NCI-H1694 (cell line): ENCODE measurements around the gene PLA2G4B.

Source experiments
- DNase-seq: peaks from one replicate; lab custom pipeline; 2025; lab: John Stamatoyannopoulos, UW

Gene PLA2G4B

GRCh38 chr15:41851755-41852370, 13.2 kb downstream of the PLA2G4B start:
- no peak for DNase-seq

DNA sequence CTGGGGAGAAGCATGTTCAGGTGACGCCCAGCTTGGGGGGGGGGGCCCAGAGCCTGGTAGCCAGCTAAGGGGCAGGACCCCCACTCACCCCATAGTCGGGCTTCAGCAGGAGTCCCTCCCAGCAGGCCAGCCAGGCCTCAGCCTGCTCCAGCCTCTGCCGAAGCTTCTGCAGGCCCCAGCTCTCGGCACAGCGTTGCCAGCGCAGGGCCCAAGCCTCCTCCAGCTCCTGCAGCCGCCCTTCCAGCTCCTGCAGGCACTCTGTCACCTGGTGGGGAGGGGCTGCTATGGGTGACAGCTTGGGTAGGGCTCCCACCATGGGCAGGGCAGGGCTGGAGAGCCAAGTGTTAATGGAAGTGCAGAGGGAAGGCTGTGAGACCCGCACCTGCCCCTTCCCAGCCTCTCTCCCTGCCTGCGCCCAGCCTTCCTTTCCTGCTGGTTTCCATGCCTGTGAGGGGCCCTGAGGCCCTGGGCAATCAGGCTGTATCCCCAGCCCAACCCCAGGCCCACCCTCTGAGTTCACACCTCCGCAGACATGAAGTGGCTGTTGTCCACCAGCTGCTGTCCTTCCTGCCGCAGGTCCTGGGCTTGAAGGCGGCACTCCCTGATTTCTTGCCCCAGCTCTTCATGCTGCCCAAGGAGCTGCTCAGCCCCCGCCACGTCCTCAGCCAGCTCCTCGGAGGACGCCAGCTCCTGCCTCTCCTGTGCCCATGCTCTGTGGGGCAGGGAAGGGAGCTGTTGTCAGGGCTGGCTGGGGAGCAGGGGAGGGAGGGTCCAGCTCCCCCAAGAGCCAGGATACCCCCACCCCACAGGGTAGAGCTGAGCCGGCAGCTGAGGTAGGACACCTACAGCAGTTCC, 14.3 kb downstream of the PLA2G4B start:
- DNase-seq, result no peak

DNA sequence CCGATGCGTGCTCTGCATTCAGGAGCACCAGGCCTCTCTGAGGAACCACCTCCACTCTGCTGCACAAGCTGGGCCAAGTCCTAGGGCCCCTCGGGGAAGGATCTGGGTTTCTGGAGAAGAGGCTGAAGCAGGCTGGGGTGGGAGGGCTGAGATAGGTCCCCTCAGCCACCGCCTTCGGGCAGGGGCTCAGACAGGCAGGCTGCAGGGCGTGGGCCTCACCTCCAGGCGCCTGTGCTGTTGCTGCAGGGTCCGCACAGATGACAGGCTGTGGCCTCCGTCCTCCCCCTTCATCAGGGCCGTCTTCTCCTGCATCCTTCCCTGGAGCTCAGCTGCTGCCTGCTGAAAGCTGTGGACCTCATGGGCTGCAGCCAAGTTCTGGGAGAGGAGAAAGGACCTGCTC, 15.2 kb downstream of the PLA2G4B start:
- no peak for DNase-seq

DNA sequence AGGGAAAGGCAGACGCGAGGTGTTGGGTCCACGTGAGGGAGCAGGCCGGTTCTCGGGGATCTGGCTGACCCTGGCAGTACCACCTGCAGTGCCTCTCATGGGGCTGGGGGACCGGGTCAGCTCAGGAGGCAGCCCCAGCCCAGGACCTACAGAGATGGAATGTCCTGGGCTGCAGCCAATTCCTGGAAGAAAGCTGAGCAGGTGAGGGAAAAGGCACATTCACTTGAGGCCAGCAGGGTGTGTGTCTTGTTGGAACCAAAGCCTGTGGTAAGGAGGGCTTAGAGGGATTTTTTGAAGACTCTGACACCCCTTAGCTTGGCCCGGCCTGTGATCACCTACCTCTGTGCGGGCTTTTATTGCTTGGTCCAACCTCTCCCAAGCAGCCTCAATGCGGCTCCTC, 15.8 kb downstream of the PLA2G4B start:
- DNase-seq, result no peak

DNA sequence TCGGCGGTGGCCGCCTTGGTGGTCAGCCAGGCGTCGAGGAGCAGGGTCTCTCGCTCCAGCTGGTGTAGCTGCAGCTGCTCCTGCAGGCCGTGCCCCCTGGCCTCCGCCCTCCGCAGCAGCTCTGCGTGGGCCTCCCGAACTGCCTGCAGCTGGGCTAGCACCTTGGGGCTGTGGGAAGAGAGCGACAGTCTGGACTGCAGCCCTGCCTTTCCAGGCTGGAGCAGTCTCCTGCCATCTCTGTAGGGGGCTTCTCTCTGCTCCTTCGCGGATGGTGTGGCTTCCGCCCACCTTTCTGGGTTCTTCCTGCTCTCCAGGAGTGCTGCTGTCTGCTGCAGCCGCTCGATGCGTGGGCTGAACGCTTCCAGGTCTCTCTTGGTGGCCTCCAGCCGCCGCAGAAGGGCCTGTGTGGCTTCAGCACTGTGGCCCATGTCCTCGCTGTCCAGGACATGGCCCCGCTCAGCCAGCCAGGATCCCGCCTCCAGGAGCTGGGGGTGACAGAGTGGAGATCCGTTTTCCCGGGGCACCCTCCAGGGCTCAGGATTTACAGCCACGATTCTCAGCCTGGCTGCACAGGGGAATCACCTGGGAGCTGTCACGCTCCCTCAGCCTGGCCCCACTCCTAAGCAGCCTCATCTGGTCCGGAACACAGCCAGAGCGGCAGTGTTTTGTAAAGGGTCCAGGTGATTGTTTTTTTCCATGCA, 16.8 kb downstream of the PLA2G4B start:
- no peak for DNase-seq

DNA sequence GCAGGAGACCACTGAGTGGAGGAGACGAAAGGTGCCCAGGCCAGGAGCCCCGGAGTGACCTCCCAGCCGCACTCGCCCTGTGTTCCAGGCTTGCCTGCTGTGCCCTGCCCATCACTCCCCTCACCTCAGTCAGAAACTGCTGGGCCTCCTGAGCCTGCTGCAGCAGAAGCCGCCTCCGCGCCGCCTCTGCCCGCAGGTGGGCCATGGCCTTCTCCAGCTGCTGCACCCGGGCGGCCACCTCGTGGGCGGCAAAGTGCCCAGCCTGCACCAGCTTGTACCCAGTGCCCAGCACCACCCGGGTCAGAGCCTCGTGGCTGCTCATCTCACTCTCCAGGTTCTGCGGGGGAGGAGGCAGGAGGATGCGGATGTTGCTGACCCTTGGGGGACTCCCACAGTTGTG, 17.6 kb downstream of the PLA2G4B start:
- DNase-seq, result no peak

GRCh38 chr15:41856716-41857115, 18.1 kb downstream of the PLA2G4B start:
- no peak for DNase-seq

- no peak for DNase-seq
Measured at GRCh38 chr15:41857316-41857715, 18.7 kb downstream of the PLA2G4B start.

- DNase-seq, result no peak
Measured at GRCh38 chr15:41858756-41859155, 20.1 kb downstream of the PLA2G4B start.

DNA sequence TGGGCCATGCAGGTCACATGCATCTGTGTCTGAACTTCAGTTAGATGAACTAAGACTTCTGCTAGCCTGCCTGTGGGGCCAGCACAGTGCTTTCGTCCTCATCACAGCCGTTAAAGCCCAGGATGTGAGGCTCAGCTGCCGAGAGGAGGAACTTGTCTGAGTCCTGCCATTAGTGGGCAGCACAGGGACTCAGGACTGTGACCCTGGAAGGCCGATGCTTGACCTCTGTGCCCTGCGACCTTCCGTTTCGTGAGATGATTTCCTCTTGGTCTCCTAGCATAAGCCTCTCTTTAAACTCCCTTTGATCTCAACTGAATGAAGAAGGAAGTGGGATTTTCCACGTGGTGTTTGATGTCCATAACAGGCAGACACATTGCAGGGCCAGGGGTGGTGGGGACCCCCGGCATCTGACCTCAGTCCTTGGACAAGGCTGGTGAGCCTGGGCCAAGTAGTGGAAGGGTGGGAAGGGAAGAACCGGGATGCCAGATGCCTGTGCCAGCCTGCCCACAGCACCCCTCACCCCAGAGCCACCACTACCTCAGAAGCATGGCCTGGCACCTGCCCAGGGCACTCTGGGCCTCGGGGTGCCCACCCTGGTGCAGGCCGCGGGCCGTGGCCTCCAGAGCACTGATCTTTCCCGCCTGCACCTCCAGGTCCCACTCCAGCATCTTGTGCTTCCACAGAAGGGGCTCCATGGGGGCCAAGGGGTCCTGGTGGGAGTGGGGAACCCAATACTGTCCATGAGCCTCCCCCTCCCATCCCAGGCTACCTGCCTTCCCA, 21.6 kb downstream of the PLA2G4B start:
- no peak for DNase-seq

DNA sequence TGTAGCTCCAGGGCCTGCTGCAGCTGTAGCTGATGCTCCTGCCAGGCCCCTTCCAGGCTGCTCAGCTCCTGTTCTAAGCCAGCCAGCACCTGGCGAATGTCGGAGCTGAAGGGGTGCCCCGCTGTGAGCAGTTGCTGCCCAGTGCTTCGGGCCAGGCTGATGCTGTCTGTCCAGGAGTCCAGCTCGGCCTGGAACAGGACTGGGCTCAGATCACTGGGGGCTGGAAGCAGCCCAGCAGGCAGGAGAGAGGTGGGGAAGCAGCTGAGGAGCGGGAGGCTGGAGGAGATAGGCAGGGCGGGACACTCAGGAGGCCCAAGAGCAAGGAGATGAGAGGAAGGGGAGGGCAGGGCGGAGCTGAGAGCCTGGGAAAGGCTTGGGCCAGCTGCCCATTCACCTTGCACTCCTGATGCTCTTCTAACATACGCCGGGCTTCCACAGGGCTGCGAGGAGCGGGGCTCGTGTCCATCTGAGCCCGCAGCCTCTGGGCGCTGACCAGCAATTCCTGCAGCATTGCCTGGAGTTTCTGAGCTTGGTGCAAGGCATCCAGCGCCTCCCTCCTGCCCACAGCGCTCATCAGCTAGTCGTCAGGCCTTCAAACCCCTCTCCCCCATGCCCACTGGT, 23.2 kb downstream of the PLA2G4B start:
- no peak for DNase-seq

DNA sequence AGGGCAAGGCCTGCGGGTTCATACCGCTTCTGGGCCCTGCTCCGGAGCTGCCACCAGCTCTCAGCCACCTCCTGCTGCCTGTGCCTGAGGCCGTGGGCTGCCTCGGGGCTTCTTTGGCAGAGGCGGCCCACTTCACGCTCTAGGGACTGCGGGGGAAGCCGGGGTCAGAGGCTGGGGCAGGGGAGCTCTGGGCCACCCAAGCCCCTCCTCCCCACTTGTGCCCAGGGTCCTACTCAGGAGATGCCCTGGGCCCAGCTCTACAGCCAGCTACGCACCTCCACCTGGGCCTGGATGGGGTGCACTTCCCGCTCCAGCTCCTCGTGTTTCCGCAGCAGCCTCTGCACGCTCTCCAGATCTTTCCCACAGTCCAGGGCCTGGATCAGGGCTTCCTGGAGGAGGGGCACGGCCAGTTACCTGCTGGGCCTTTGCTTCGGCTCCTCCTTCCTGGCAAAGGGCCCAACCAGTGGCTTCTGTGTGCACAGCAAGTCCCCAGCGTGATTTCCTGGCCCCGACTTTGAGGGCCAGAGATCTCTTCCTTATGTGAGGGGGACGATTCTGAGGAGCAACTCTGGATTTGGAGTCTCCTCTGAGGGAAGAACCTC, 24.0 kb downstream of the PLA2G4B start:
- no peak for DNase-seq

- no peak for DNase-seq
Measured at GRCh38 chr15:41865490-41866055, 26.9 kb downstream of the PLA2G4B start.

DNA sequence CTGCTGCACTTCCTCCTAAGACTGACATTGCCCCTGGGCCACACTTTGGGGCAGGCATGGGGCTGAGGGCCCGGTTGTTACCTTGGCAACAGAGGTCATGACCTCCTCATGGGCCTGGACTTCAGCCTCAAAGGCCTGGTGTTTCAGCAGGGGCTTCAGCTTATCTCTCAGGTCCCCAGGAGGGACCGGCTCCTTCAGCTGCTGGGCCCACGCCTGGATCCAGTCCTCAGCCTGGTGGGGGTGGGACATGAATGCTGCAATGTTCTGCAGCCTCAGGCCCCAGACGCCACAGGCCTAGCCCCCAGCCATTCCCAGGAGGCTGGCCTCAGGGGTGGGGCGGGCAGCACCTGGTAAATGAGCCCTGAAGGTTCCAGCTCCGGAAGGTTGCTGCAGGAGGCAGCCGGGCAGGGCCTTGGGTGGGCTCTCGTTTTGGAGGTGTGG, 27.6 kb downstream of the PLA2G4B start:
- DNase-seq, result no peak

GRCh38 chr15:41866872-41867579, 28.4 kb downstream of the PLA2G4B start:
- DNase-seq, result no peak

GRCh38 chr15:41868321-41868720, 29.7 kb downstream of the PLA2G4B start:
- DNase-seq, result no peak

GRCh38 chr15:41869770-41870688, 31.4 kb downstream of the PLA2G4B start:
- no peak for DNase-seq

DNA sequence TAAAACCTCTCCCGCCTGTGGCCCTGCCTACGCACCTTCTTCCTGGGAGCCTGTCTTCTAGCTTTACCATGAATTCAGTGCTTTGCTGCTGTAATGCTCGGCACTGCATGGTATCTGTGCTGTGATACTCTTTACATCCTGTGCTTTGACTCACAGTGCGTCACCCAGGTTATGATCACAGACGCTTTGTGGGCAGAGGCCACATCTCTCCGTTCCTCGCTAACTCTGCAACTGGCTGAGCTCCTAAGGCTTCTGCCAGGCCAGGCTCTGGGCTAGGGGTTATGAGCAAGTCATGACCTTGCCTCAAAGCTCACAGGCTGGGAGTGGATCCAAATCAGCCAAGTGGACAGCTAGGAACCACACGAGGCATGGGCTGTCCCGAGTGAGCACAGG, 32.0 kb downstream of the PLA2G4B start:
- no peak for DNase-seq
